ENCODE results near the gene GCGR. TPM values are rescaled to one million over a fixed set of nuclear protein-coding genes. Genes with fewer than 3 reads are reported as not detected.
"Not testable (repeated sequence)": the region's sequence is repeated elsewhere in the genome, so short reads cannot be mapped to it uniquely, and the experiment has no call there.

The GCGR gene
- total RNA-seq, 8 experiments from 2014 or later: 0.14 to 0.66 (median 0.32) TPM; not detected in 4

- in situ Hi-C loops (cut with MboI; ENCODE audit: low pct_unique_long_range_greater_than_20kb in 2 of 9, low sequenced_read_pairs in 9 of 9, unreplicated experiment in 9 of 9): no loop called here
- WGBS, 10 experiments: 100% methylated on average over 1 to 2 of the region's 6 CpGs; no CpG with 5 or more reads in 8 of the 10 experiments
Observed at GRCh38 chr17:81829858-81830257, 25.9 kb downstream of the GCGR start.

DNA sequence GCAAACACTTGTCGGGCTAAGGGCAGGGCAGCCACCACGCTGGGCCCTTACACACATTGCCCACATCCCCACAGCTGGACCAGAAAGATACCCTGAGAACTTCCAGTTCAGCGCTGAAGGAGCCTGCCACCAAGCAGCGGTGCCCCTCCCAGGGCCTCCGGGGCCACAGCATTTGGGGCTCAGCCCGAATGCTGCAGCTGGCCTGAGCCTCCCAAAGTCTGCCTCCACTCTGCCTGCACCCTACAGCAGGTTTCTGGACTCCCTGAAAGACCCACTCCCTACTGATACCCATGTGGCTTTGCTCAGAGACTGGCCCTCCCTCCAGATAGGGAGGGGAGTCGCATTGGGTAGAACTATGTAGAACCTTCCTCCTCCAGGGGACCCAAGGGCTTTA, 27.6 kb downstream of the GCGR start:
- Histone ChIP-seq H3K4me3 (peak overlapping the region; percentile 5 to 94 (median 82)), H3K4me1 (replicated peaks in 1 of 2) (peaks cover 14 to 20% of the 10 kb centered on the region in 2 donors), H3K27ac (no peak overlapping the region)
- in situ Hi-C loops (cut with MboI; ENCODE audit: low pct_unique_long_range_greater_than_20kb in 2 of 9, low sequenced_read_pairs in 9 of 9, unreplicated experiment in 9 of 9): no loop called here
- no peak for ATAC-seq (replicated peaks in 6 of 8)
- WGBS, 10 experiments: 58 to 100% (median 95%) methylated on average over 1 to 5 of the region's 7 CpGs; no CpG with 5 or more reads in 5 of the 10 experiments

More at GRCh38 chr17:81829858-81830257, 25.9 kb downstream of the GCGR start:
- no peak overlapping the region for H3K27ac ChIP-seq
- no peak overlapping the region for H3K4me3 ChIP-seq
- no peak for ATAC-seq (replicated peaks in 6 of 8)
- H3K4me1 ChIP-seq (replicated peaks in 1 of 2): peaks cover 14 to 20% of the 10 kb centered on the region in 2 donors

- ATAC-seq (replicated peaks in 6 of 8): peak in 6 of 8 experiments; percentile 4 to 24 (median 8)
- Histone ChIP-seq H3K4me1 (replicated peaks in 1 of 2) (peaks cover 14 to 20% of the 10 kb centered on the region in 2 donors), H3K4me3 (peak overlapping the region; percentile 66 to 94 (median 89)), H3K27ac (peak overlapping the region; percentile 52 to 96)
- WGBS, 10 experiments: 8 to 70% (median 43%) methylated on average over 2 to 13 of the region's 18 CpGs; no CpG with 5 or more reads in 4 of the 10 experiments
- in situ Hi-C loops (cut with MboI; ENCODE audit: low pct_unique_long_range_greater_than_20kb in 2 of 9, low sequenced_read_pairs in 9 of 9, unreplicated experiment in 9 of 9): no loop called here
Observed at GRCh38 chr17:81831957-81832607, 28.1 kb downstream of the GCGR start.

- in situ Hi-C loops (cut with MboI; ENCODE audit: low pct_unique_long_range_greater_than_20kb in 2 of 9, low sequenced_read_pairs in 9 of 9, unreplicated experiment in 9 of 9): no loop called here
- ATAC-seq (replicated peaks in 6 of 8): peak; percentile 36 to 85 (median 73)
- peak overlapping the region; percentile 66 to 94 (median 89) for H3K4me3 ChIP-seq
- H3K4me1 ChIP-seq (replicated peaks in 1 of 2): peaks cover 14 to 20% of the 10 kb centered on the region in 2 donors
- H3K27ac ChIP-seq: peak overlapping the region; percentile 52 to 96
- WGBS, 10 experiments: 0% methylated on average over 1 of the region's 65 CpGs; no CpG with 5 or more reads in 9 of the 10 experiments
Observed at GRCh38 chr17:81832608-81833159, 28.7 kb downstream of the GCGR start.

DNA sequence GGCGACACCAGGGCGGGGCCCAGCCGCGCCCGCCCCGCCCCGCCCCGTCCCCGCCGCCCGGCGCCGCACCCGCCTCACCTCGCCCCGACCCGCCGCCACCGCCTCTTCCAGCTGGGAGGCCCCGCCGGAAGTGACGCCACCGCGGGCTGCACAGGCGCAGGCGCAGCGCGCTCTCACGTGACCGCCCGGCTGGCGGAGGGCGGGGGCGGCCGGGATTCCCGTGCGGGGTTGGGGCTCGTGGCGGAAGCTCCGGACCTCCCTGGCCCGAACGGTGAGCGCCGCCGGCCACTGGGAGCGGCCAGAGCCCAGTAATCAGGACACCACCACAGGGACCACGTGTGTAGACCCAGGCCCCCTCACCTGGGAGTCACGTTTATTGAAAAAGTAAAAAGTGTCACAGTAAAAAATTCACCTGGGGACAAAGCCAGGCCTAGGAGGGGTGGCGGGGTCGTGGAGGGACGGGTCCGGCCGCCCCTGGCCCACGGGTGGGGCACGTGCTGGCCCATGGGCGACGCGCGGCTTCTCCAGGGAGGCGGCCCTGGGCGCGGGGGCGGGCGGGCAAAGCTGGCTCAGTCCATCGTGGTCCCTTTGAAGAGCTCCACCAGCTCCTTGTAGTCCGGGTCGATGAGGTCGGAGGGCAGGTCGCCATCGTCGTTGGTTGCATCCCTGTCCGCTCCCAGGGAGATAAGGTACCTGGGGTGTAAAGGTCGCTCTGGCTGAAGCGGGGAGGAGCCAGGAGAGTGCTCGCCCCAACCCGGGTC, 29.4 kb downstream of the GCGR start, which contains the start of gene MCRIP1:
Gene MCRIP1, minus strand, starts transcription at position 132 of the 761 bp plus-strand sequence. CDS start 8,785 bp downstream, outside the sequence.
- in situ Hi-C loops (cut with MboI; ENCODE audit: low pct_unique_long_range_greater_than_20kb in 2 of 9, low sequenced_read_pairs in 9 of 9, unreplicated experiment in 9 of 9): no loop called here
- 0 to 2% (median 0%) methylated on average over 1 to 8 of the region's 76 CpGs; no CpG with 5 or more reads in 6 of the 10 experiments for WGBS, 10 experiments
- peak within 1 kb of the TSS; percentile 90 to 96 for H3K27ac ChIP-seq
- peaks cover 14 to 20% of the 10 kb centered on the region in 2 donors for H3K4me1 ChIP-seq (replicated peaks in 1 of 2)
- ATAC-seq (replicated peaks in 6 of 8): peak; percentile 77 to 90 (median 81)
- peak within 1 kb of the TSS; percentile 66 to 94 (median 89) for H3K4me3 ChIP-seq

GRCh38 chr17:81833921-81834830, 30.2 kb downstream of the GCGR start:
- no peak for ATAC-seq (replicated peaks in 6 of 8)
- in situ Hi-C loops (cut with MboI; ENCODE audit: low pct_unique_long_range_greater_than_20kb in 2 of 9, low sequenced_read_pairs in 9 of 9, unreplicated experiment in 9 of 9): no loop called here
- peaks cover 14 to 20% of the 10 kb centered on the region in 2 donors for H3K4me1 ChIP-seq (replicated peaks in 1 of 2)
- peak overlapping the region; percentile 66 to 94 (median 89) for H3K4me3 ChIP-seq
- peak overlapping the region; percentile 90 to 96 for H3K27ac ChIP-seq
- 0 to 100% (median 69%) methylated on average over 1 to 13 of the region's 31 CpGs for WGBS, 10 experiments

GRCh38 chr17:81834831-81835267, 30.9 kb downstream of the GCGR start, which contains the start of gene PPP1R27:
TSS of gene PPP1R27 (minus strand) at chr17:81835050. CDS start at chr17:81834953, 97 bp downstream.
- H3K4me3 ChIP-seq: peak within 1 kb of the TSS; percentile 66 to 94 (median 89)
- H3K4me1 ChIP-seq (replicated peaks in 1 of 2): peaks cover 14 to 20% of the 10 kb centered on the region in 2 donors
- ATAC-seq (replicated peaks in 6 of 8): no peak
- WGBS, 10 experiments: 80 to 100% (median 90%) methylated on average over 1 to 4 of the region's 26 CpGs; no CpG with 5 or more reads in 5 of the 10 experiments
- in situ Hi-C loops (cut with MboI; ENCODE audit: low pct_unique_long_range_greater_than_20kb in 2 of 9, low sequenced_read_pairs in 9 of 9, unreplicated experiment in 9 of 9): no loop called here
- peak within 1 kb of the TSS; percentile 90 to 96 for H3K27ac ChIP-seq

DNA sequence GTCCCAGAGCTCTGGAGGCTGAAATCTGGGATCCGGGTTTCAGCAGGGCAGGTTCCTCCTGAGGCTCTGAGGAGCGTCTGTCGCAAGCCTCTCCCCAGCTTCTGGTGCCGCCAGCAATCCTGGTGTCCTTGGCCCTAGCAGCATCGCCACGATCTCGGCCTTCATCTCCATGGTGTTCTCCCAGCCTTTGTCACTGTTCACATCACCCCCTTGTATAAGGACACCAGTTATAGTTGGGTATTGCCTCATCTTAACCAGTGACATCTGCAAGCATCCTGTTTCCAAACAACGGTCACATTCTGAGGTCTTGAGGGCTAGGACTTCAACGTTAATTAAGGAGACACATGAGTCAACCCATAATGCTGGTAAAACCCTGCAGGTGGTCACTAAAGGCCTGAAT, 33.7 kb downstream of the GCGR start:
- ATAC-seq (replicated peaks in 6 of 8): no peak
- in situ Hi-C loops (cut with MboI; ENCODE audit: low pct_unique_long_range_greater_than_20kb in 2 of 9, low sequenced_read_pairs in 9 of 9, unreplicated experiment in 9 of 9): no loop called here
- WGBS, 10 experiments: 22 to 100% (median 89%) methylated on average over 1 to 4 of the region's 9 CpGs; no CpG with 5 or more reads in 4 of the 10 experiments
- Histone ChIP-seq H3K4me1 (replicated peaks in 1 of 2) (peaks cover 5 to 10% of the 10 kb centered on the region in 2 donors), H3K27ac (no peak overlapping the region), H3K4me3 (no peak overlapping the region)

- Histone ChIP-seq H3K4me3 (no peak overlapping the region), H3K4me1 (replicated peaks in 1 of 2) (peaks cover 5 to 9% of the 10 kb centered on the region in 2 donors), H3K27ac (no peak overlapping the region)
- in situ Hi-C loops (cut with MboI; ENCODE audit: low pct_unique_long_range_greater_than_20kb in 2 of 9, low sequenced_read_pairs in 9 of 9, unreplicated experiment in 9 of 9): no loop called here
- WGBS, 10 experiments: 20 to 65% (median 39%) methylated on average over 1 to 8 of the region's 17 CpGs; no CpG with 5 or more reads in 3 of the 10 experiments
- peak in 1 of 8 experiments; percentile 4 for ATAC-seq (replicated peaks in 6 of 8)
Observed at GRCh38 chr17:81838753-81839255, 34.9 kb downstream of the GCGR start.

- H3K4me1 ChIP-seq (replicated peaks in 1 of 2): peaks cover 1 to 4% of the 10 kb centered on the region in 2 donors
- no peak for ATAC-seq (replicated peaks in 6 of 8)
- 58 to 89% (median 83%) methylated on average over 4 to 13 of the region's 15 CpGs; no CpG with 5 or more reads in 2 of the 10 experiments for WGBS, 10 experiments
- no peak overlapping the region for H3K4me3 ChIP-seq
- in situ Hi-C loops (cut with MboI; ENCODE audit: low pct_unique_long_range_greater_than_20kb in 2 of 9, low sequenced_read_pairs in 9 of 9, unreplicated experiment in 9 of 9): no loop called here
- H3K27ac ChIP-seq: no peak overlapping the region
Observed at GRCh38 chr17:81839301-81839700, 35.4 kb downstream of the GCGR start.

GRCh38 chr17:81840059-81840458, 36.1 kb downstream of the GCGR start:
- H3K4me3 ChIP-seq; in situ Hi-C loops (cut with MboI; ENCODE audit: low pct_unique_long_range_greater_than_20kb in 2 of 9, low sequenced_read_pairs in 9 of 9, unreplicated experiment in 9 of 9); H3K27ac ChIP-seq; H3K4me1 ChIP-seq (replicated peaks in 1 of 2); ATAC-seq (replicated peaks in 6 of 8): not testable (repeated sequence)
- 67 to 92% (median 88%) methylated on average over 2 to 4 of the region's 5 CpGs; no CpG with 5 or more reads in 5 of the 10 experiments for WGBS, 10 experiments
